Measurements from ENCODE around the gene KDM4B. TPM values are rescaled to one million over a fixed set of nuclear protein-coding genes. Genes with fewer than 3 reads are reported as not detected.

The KDM4B gene
- total RNA-seq, 1 donor, result 22.1 TPM

DNA sequence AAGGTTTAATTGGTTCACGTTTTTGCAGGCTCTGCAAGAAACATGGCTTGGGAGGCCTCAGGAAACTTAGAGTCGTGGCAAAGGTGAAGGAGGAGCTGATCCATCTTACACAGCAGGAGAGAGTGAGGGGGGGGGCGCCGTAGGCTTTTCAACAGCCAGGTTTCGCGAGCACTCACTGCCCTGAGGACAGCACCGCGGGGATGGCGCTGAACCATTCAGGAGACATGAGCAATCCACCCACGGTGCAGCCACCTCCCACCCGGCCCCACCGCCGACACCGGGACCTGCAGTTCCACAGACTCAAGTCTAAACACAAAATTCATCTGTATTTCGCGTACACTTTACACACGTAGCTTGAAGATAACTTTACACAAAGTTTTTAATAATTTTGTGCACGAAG is 73.6 kb downstream of the KDM4B start:
- Histone ChIP-seq H3K4me1 (ENCODE audit: insufficient read depth, low read length) (peaks cover 14% of the 10 kb centered on the region), H2AFZ (ENCODE audit: low read length) (no peak overlapping the region), H3K4me3 (ENCODE audit: insufficient read depth, low read length) (no peak overlapping the region), H3K79me2 (ENCODE audit: insufficient read depth, low read length) (peaks cover 12% of the 10 kb centered on the region), H3K27ac (ENCODE audit: low read depth, low read length) (no peak overlapping the region), H4K20me1 (ENCODE audit: insufficient read depth, low read length) (peaks cover 56% of the 10 kb centered on the region), H3K27me3 (ENCODE audit: insufficient read depth, low read length) (no peaks in the 10 kb centered on the region), H3K4me2 (ENCODE audit: insufficient read depth, low read length) (no peak overlapping the region), H3K36me3 (ENCODE audit: insufficient read depth, low read length) (peaks cover 23% of the 10 kb centered on the region), H3K9me3 (ENCODE audit: low read depth, low read length) (no peaks in the 10 kb centered on the region)
- TF ChIP-seq, protein P1, sequence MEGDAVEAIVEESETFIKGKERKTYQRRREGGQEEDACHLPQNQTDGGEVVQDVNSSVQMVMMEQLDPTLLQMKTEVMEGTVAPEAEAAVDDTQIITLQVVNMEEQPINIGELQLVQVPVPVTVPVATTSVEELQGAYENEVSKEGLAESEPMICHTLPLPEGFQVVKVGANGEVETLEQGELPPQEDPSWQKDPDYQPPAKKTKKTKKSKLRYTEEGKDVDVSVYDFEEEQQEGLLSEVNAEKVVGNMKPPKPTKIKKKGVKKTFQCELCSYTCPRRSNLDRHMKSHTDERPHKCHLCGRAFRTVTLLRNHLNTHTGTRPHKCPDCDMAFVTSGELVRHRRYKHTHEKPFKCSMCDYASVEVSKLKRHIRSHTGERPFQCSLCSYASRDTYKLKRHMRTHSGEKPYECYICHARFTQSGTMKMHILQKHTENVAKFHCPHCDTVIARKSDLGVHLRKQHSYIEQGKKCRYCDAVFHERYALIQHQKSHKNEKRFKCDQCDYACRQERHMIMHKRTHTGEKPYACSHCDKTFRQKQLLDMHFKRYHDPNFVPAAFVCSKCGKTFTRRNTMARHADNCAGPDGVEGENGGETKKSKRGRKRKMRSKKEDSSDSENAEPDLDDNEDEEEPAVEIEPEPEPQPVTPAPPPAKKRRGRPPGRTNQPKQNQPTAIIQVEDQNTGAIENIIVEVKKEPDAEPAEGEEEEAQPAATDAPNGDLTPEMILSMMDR (IDR thresholded peaks at IDR 0.05; ENCODE audit: extremely low read depth, low read depth, low read length), result no peak
- DNase-seq (ENCODE audit: insufficient read length, low spot score, missing footprints), result no peak

DNA sequence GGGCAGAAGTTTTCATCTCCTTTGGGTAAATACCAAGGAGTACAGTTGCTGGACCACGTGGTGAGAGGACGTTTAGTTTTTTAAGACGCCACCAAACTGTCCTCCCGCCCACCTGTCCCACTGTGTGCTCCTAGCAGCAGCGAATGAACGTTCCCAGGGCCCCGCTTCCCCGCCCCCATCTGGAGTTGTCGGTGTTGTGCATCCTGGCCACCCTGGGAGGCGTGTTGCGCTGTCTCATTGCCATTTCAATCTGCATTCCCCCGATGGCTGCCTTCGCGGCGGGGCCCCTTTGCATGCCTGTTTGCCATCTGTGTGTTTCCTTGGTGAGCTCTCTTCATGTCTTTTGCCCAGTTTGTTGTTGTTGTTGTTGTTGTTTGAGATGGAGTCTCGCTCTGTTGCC is 76.1 kb downstream of the KDM4B start:
- no peak overlapping the region for H3K27ac ChIP-seq (ENCODE audit: low read depth, low read length)
- no peak overlapping the region for H2AFZ ChIP-seq (ENCODE audit: low read length)
- H3K27me3 ChIP-seq (ENCODE audit: insufficient read depth, low read length), result no peaks in the 10 kb centered on the region
- no peak for DNase-seq (ENCODE audit: insufficient read length, low spot score, missing footprints)
- H3K4me3 ChIP-seq (ENCODE audit: insufficient read depth, low read length), result no peak overlapping the region
- TF ChIP-seq, protein P1 (IDR thresholded peaks at IDR 0.05; ENCODE audit: extremely low read depth, low read depth, low read length), result no peak
- H3K36me3 ChIP-seq (ENCODE audit: insufficient read depth, low read length), result peaks cover 25% of the 10 kb centered on the region
- H3K4me2 ChIP-seq (ENCODE audit: insufficient read depth, low read length), result no peak overlapping the region
- peaks cover 20% of the 10 kb centered on the region for H3K4me1 ChIP-seq (ENCODE audit: insufficient read depth, low read length)
- peaks cover 10% of the 10 kb centered on the region for H3K79me2 ChIP-seq (ENCODE audit: insufficient read depth, low read length)
- peaks cover 56% of the 10 kb centered on the region for H4K20me1 ChIP-seq (ENCODE audit: insufficient read depth, low read length)
- no peaks in the 10 kb centered on the region for H3K9me3 ChIP-seq (ENCODE audit: low read depth, low read length)

DNA sequence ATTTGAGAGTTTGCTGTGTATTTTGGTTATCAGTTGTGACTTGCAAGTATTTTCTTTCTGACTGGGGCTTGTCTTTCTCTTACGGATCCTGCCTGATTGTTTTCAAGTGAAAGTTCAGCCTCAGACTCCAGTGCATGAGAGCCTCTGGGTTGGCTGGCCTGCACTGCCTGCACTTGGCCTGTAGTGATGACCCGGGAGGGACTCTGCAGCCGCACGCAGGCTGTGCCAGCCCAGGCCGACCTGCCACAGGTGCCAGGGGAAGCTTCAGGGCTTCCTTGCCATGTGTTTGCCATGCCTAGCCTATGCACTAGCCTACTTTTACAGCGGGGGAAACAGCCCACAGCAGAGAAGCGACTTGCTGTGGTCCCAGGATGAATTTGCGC is 77.0 kb downstream of the KDM4B start:
- H3K4me2 ChIP-seq (ENCODE audit: insufficient read depth, low read length), result peak overlapping the region; percentile 31
- TF ChIP-seq, protein P1 (IDR thresholded peaks at IDR 0.05; ENCODE audit: extremely low read depth, low read depth, low read length), result no peak
- H3K36me3 ChIP-seq (ENCODE audit: insufficient read depth, low read length), result peaks cover 16% of the 10 kb centered on the region
- DNase-seq (ENCODE audit: insufficient read length, low spot score, missing footprints), result no peak
- H3K79me2 ChIP-seq (ENCODE audit: insufficient read depth, low read length), result peaks cover 10% of the 10 kb centered on the region
- no peaks in the 10 kb centered on the region for H3K9me3 ChIP-seq (ENCODE audit: low read depth, low read length)
- H3K27ac ChIP-seq (ENCODE audit: low read depth, low read length), result peak overlapping the region; percentile 19
- no peak overlapping the region for H3K4me3 ChIP-seq (ENCODE audit: insufficient read depth, low read length)
- H3K27me3 ChIP-seq (ENCODE audit: insufficient read depth, low read length), result no peaks in the 10 kb centered on the region
- peaks cover 20% of the 10 kb centered on the region for H3K4me1 ChIP-seq (ENCODE audit: insufficient read depth, low read length)
- H4K20me1 ChIP-seq (ENCODE audit: insufficient read depth, low read length), result peaks cover 50% of the 10 kb centered on the region
- no peak overlapping the region for H2AFZ ChIP-seq (ENCODE audit: low read length)

GRCh38 chr19:5046339-5047039 is 77.6 kb downstream of the KDM4B start:
- DNase-seq (ENCODE audit: insufficient read length, low spot score, missing footprints), result peak; percentile 99
- peaks cover 53% of the 10 kb centered on the region for H4K20me1 ChIP-seq (ENCODE audit: insufficient read depth, low read length)
- H3K4me3 ChIP-seq (ENCODE audit: insufficient read depth, low read length), result no peak overlapping the region
- H3K36me3 ChIP-seq (ENCODE audit: insufficient read depth, low read length), result peaks cover 12% of the 10 kb centered on the region
- H3K79me2 ChIP-seq (ENCODE audit: insufficient read depth, low read length), result peaks cover 10% of the 10 kb centered on the region
- no peak overlapping the region for H2AFZ ChIP-seq (ENCODE audit: low read length)
- TF ChIP-seq, protein P1 (IDR thresholded peaks at IDR 0.05; ENCODE audit: extremely low read depth, low read depth, low read length), result no peak
- peak overlapping the region; percentile 19 for H3K27ac ChIP-seq (ENCODE audit: low read depth, low read length)
- peak overlapping the region; percentile 31 for H3K4me2 ChIP-seq (ENCODE audit: insufficient read depth, low read length)
- H3K4me1 ChIP-seq (ENCODE audit: insufficient read depth, low read length), result peaks cover 20% of the 10 kb centered on the region
- H3K27me3 ChIP-seq (ENCODE audit: insufficient read depth, low read length), result no peaks in the 10 kb centered on the region
- H3K9me3 ChIP-seq (ENCODE audit: low read depth, low read length), result no peaks in the 10 kb centered on the region
